ENCODE data around the gene DVL3.

DVL3 gene

DNA sequence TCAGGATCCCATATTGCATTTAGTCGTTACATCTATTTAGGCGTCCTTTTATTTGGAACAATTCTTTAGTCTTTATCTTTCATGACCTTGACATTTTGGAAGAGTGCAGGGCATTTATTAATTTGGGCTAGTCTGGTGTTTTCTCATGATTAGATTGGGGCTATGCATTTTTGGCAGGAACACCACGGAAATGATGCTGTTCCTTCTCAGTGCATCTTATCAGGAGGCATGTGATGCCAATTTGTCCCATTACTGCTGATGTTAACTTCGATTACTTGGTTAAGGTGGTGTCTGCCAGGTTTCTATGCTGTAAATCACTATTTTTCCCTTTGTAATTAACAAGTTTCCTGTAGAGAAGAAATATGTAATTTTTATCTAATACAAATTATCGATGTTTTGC is 56.1 kb downstream of the DVL3 start:
- no peak for DNase-seq (ENCODE audit: low read depth in 2 of 2)

DNA sequence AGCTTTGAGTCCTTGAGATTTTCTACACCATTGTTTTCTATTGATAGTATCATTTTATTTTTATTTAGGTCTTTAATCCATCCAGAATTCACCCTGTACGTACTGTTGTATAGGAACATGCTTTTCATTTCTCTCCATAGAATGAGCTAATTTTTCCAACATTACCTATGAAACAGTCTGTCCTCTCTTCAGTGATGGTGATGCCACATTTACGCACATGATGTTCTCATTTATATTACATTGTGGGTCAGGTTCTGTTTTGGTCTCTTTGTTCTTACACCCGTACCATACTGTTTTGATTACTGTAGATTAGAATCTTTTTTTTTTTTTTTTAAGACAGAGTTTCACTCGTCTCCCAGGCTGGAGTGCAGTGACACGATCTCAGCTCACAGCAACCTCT is 56.5 kb downstream of the DVL3 start:
- no peak for DNase-seq (ENCODE audit: low read depth in 2 of 2)

DNA sequence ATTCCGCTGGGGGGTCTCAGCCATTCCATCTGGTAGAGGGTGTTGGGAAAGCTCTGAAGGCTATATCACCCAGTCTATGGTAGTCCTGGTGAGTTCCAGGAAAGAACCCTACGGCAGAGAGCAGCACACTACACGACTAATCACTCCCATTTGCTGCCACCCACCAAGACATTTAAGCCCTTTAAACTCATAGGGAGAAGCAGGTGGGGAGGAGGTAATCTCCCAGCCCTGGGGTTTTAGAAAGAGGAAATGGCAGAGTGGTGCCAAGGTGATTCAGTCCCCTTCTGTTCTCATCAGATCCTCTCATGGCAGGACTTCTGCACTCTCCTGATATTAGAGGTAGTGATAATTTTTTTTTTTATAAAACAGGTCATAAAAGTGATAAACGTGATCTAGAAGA is 63.6 kb downstream of the DVL3 start:
- no peak for DNase-seq (ENCODE audit: low read depth in 2 of 2)

- DNase-seq (ENCODE audit: low read depth in 2 of 2): no peak
Observed at GRCh38 chr3:184222521-184222920, 67.3 kb downstream of the DVL3 start.

Measured in stimulated activated CD4-positive, alpha-beta T cell treated with anti-CD3 and anti-CD28 coated beads, Interleukin-4, amount 100 ng/mL, for 48 hours (primary cell).